HCT116 (cell line): Measurements from ENCODE around the gene OGG1.

Source experiments
- ATF3 ChIP-seq: IDR thresholded peaks from 2 replicates; pipeline ENCODE4 v1.6.1; 2012
- CEBPB ChIP-seq: IDR thresholded peaks from 2 replicates; pipeline ENCODE4 v1.6.1; 2012; ENCODE audit warnings: low read depth
- CTCF ChIP-seq, 3 experiments: fragments of 200-600 bp in 1 of 3; sonication (generic) in 1 of 3; IDR thresholded peaks in 2 of 3; conservative IDR thresholded peaks in 1 of 3; 2 replicates each; pipeline ENCODE4 v1.5.1; 2012 to 2017; ENCODE audit warnings: low read depth in 2 of 3, low read length in 2 of 3, antibody characterized with exemption in 1 of 3, borderline replicate concordance in 1 of 3, control low read depth in 1 of 3, mild to moderate bottlenecking in 1 of 3, mixed read lengths in 1 of 3, mixed run types in 1 of 3, moderate library complexity in 1 of 3; ENCODE audit not compliant: insufficient read depth in 1 of 3
- EZH2 ChIP-seq: fragments of 200-600 bp; sonication (generic); IDR thresholded peaks from 2 replicates; pipeline ENCODE4 v1.6.1; 2017; ENCODE audit warnings: antibody characterized with exemption, mixed run types
- EZH2phosphoT487 ChIP-seq: fragments of 200-600 bp; IDR thresholded peaks from 2 replicates; pipeline ENCODE4 v1.6.1; 2018; ENCODE audit warnings: antibody characterized with exemption, borderline replicate concordance
- JUND ChIP-seq: IDR thresholded peaks from 2 replicates; pipeline ENCODE4 v1.6.1; 2012
- MAX ChIP-seq: IDR thresholded peaks from 2 replicates; pipeline ENCODE4 v1.6.1; 2012
- POLR2A ChIP-seq: IDR thresholded peaks from 2 replicates; pipeline ENCODE4 v1.7.0; 2011; ENCODE audit warnings: borderline replicate concordance; ENCODE audit not compliant: insufficient read depth, insufficient read length; ENCODE audit errors: extremely low read depth
- POLR2AphosphoS5 ChIP-seq: IDR thresholded peaks from 2 replicates; pipeline ENCODE4 v1.6.1; 2011; ENCODE audit warnings: mild to moderate bottlenecking, low read depth, low read length, moderate library complexity
- REST ChIP-seq: IDR thresholded peaks from 2 replicates; pipeline ENCODE4 v1.6.1; 2012; ENCODE audit warnings: low read depth
- SIN3A ChIP-seq: IDR thresholded peaks from 2 replicates; pipeline ENCODE4 v1.6.1; 2012; ENCODE audit warnings: low read depth
- YY1 ChIP-seq: IDR thresholded peaks from 2 replicates; pipeline ENCODE4 v1.6.1; 2011; ENCODE audit warnings: low read length, low read depth, moderate library complexity, mild to moderate bottlenecking; ENCODE audit not compliant: insufficient replicate concordance; ENCODE audit errors: extremely low read depth
- ZBTB33 ChIP-seq: IDR thresholded peaks from 2 replicates; pipeline ENCODE4 v1.6.1; 2011; ENCODE audit warnings: mild to moderate bottlenecking, low read length, moderate library complexity; ENCODE audit not compliant: insufficient replicate concordance; ENCODE audit errors: extremely low read depth
- ZFX ChIP-seq: fragments of 450-650 bp; IDR thresholded peaks from 2 replicates; pipeline ENCODE4 v1.6.1; 2017

- TF ChIP-seq ZFX, result no peak
- no peak for TF ChIP-seq CEBPB
- no peak for TF ChIP-seq CTCF (IDR thresholded peaks at IDR 0.05 in 2 of 3, conservative IDR thresholded peaks at IDR 0.05 in 1 of 3; ENCODE audit: borderline replicate concordance in 1 of 3, insufficient read depth in 1 of 3, low read depth in 2 of 3, low read length in 2 of 3)
- no peak for TF ChIP-seq POLR2A
- TF ChIP-seq ATF3, result no peak
- TF ChIP-seq JUND, result no peak
- TF ChIP-seq YY1, result no peak
- no peak for TF ChIP-seq REST
- no peak for TF ChIP-seq EZH2
- no peak for TF ChIP-seq ZBTB33
- no peak for TF ChIP-seq MAX
- no peak for TF ChIP-seq SIN3A
- TF ChIP-seq EZH2phosphoT487, result no peak
- TF ChIP-seq POLR2AphosphoS5, result no peak
These were observed 44.6 kb downstream of the OGG1 start for GRCh38 chr3:9794400-9794799.
